H9 (cell line): ENCODE data around the gene KRTAP4-2. TPM values are rescaled to one million over a fixed set of nuclear protein-coding genes. Genes with fewer than 3 reads are reported as not detected.

Experiments
- DNase-seq: peaks from one replicate; pipeline ENCODE4 v3.0.0-alpha.2; 2017
- H2AFZ ChIP-seq: one replicate; pipeline ENCODE4 v1.6.1; 2013; ENCODE audit warnings: mild to moderate bottlenecking, low read length, control low read depth, moderate library complexity
- H2AK5ac ChIP-seq: 2 replicates; pipeline ENCODE4 v1.6.1; 2013; ENCODE audit warnings: low read length, control low read depth, mixed read lengths; ENCODE audit not compliant: insufficient read length
- H2BK120ac ChIP-seq: one replicate; pipeline ENCODE4 v1.6.1; 2013; ENCODE audit warnings: low read depth, mild to moderate bottlenecking, low read length, control low read depth, inconsistent platforms; ENCODE audit not compliant: poor library complexity, severe bottlenecking
- H2BK12ac ChIP-seq: 2 replicates; pipeline ENCODE4 v1.6.1; 2013; ENCODE audit warnings: low read length, control low read depth, mixed read lengths, low read depth; ENCODE audit not compliant: insufficient read length
- H2BK15ac ChIP-seq: 2 replicates; pipeline ENCODE4 v1.6.1; 2013; ENCODE audit warnings: low read depth, low read length, control low read depth
- H2BK20ac ChIP-seq: one replicate; pipeline ENCODE4 v1.6.1; 2013; ENCODE audit warnings: low read depth, mild to moderate bottlenecking, low read length, control low read depth, inconsistent platforms; ENCODE audit not compliant: poor library complexity, severe bottlenecking
- H2BK5ac ChIP-seq: 2 replicates; pipeline ENCODE4 v1.6.1; 2013; ENCODE audit warnings: low read length, control low read depth, mixed read lengths; ENCODE audit not compliant: insufficient read length
- H3K14ac ChIP-seq: 2 replicates; pipeline ENCODE4 v1.6.1; 2013; ENCODE audit warnings: low read length, control low read depth; ENCODE audit not compliant: insufficient read depth
- H3K18ac ChIP-seq: 2 replicates; pipeline ENCODE4 v1.6.1; 2013; ENCODE audit warnings: low read depth, mild to moderate bottlenecking, mixed read lengths, low read length, control low read depth; ENCODE audit not compliant: insufficient read length
- H3K23ac ChIP-seq: 2 replicates; pipeline ENCODE4 v1.6.1; 2013; ENCODE audit warnings: low read length, control low read depth, mixed read lengths, low read depth; ENCODE audit not compliant: insufficient read length
- H3K23me2 ChIP-seq: 2 replicates; pipeline ENCODE4 v1.6.1; 2013; ENCODE audit warnings: low read depth, mild to moderate bottlenecking, mixed read lengths, low read length, control low read depth; ENCODE audit not compliant: insufficient read length, poor library complexity, severe bottlenecking
- H3K27ac ChIP-seq: 2 replicates; pipeline ENCODE4 v1.5.1; 2013; ENCODE audit warnings: low read length, control low read depth, mixed read lengths, low read depth; ENCODE audit not compliant: insufficient read length
- H3K27me3 ChIP-seq: 2 replicates; pipeline ENCODE4 v1.6.1; 2013; ENCODE audit warnings: low read length, control low read depth, inconsistent platforms; ENCODE audit not compliant: insufficient read depth
- H3K4ac ChIP-seq: 2 replicates; pipeline ENCODE4 v1.6.1; 2013; ENCODE audit warnings: low read depth, mild to moderate bottlenecking, control low read depth, inconsistent platforms, low read length, moderate library complexity
- H3K4me1 ChIP-seq: 2 replicates; pipeline ENCODE4 v1.6.1; 2013; ENCODE audit warnings: low read length, control low read depth, inconsistent platforms; ENCODE audit not compliant: insufficient read depth
- H3K4me2 ChIP-seq: 2 replicates; pipeline ENCODE4 v1.6.1; 2013; ENCODE audit warnings: low read length, control low read depth, mixed read lengths; ENCODE audit not compliant: insufficient read length, insufficient read depth
- H3K56ac ChIP-seq: 2 replicates; pipeline ENCODE4 v1.6.1; 2013; ENCODE audit warnings: low read depth, mild to moderate bottlenecking, mixed read lengths, low read length, control low read depth; ENCODE audit not compliant: insufficient read length
- H3K79me1 ChIP-seq: 2 replicates; pipeline ENCODE4 v1.6.1; 2013; ENCODE audit warnings: low read depth, mild to moderate bottlenecking, moderate library complexity, low read length, control low read depth, inconsistent platforms; ENCODE audit not compliant: insufficient read depth, poor library complexity, severe bottlenecking
- H3K79me2 ChIP-seq: 2 replicates; pipeline ENCODE4 v1.6.1; 2013; ENCODE audit warnings: low read length, control low read depth, inconsistent platforms; ENCODE audit not compliant: insufficient read depth
- H3K9ac ChIP-seq: 2 replicates; pipeline ENCODE4 v1.6.1; 2013; ENCODE audit warnings: low read length, control low read depth, mixed read lengths; ENCODE audit not compliant: insufficient read length; ENCODE audit errors: extremely low read depth
- H3K9me3 ChIP-seq: one replicate; pipeline ENCODE4 v1.6.1; 2013; ENCODE audit warnings: low read depth, low read length, inconsistent platforms; ENCODE audit not compliant: control insufficient read depth
- H3T11ph ChIP-seq: one replicate; pipeline ENCODE4 v1.6.1; 2013; ENCODE audit warnings: mild to moderate bottlenecking, low read length, control low read depth, inconsistent platforms
- H4K20me1 ChIP-seq: one replicate; pipeline ENCODE4 v1.6.1; 2013; ENCODE audit not compliant: control insufficient read depth, insufficient read length, insufficient read depth
- H4K5ac ChIP-seq: 2 replicates; pipeline ENCODE4 v1.6.1; 2013; ENCODE audit warnings: low read depth, mild to moderate bottlenecking, mixed read lengths, low read length, control low read depth; ENCODE audit not compliant: insufficient read length
- H4K8ac ChIP-seq: replicated peaks from 2 replicates; pipeline ENCODE4 v1.6.1; 2013; ENCODE audit warnings: low read length, control low read depth, mixed read lengths, low read depth; ENCODE audit not compliant: insufficient read length
- H4K91ac ChIP-seq: 2 replicates; pipeline ENCODE4 v1.6.1; 2013; ENCODE audit warnings: low read depth, mild to moderate bottlenecking, moderate library complexity, mixed read lengths, low read length, control low read depth; ENCODE audit not compliant: insufficient read length
- H3K27ac Mint-ChIP-seq, 3 experiments: 2 replicates in 2 of 3; 3 replicates in 1 of 3; pipeline ENCODE4 v1.8.0; 2020 to 2021; ENCODE audit warnings: mixed read lengths in 3 of 3, mild to moderate bottlenecking in 1 of 3, moderate library complexity in 1 of 3
- H3K27me3 Mint-ChIP-seq: 2 replicates; pipeline ENCODE4 v1.8.0; 2021; ENCODE audit warnings: low read depth, mild to moderate bottlenecking, moderate library complexity, mixed read lengths
- H3K36me3 Mint-ChIP-seq, 3 experiments: 2 replicates in 2 of 3; 3 replicates in 1 of 3; pipeline ENCODE4 v1.8.0; 2020 to 2021; ENCODE audit warnings: low read depth in 3 of 3, mixed read lengths in 3 of 3; ENCODE audit not compliant: insufficient read depth in 1 of 3
- H3K4me1 Mint-ChIP-seq, 2 experiments: 2 replicates each; pipeline ENCODE4 v1.8.0; 2020; ENCODE audit warnings: mixed read lengths in 2 of 2
- H3K4me3 Mint-ChIP-seq, 2 experiments: 2 replicates in 1 of 2; 3 replicates in 1 of 2; pipeline ENCODE4 v1.8.0; 2020 to 2021; ENCODE audit warnings: mild to moderate bottlenecking in 2 of 2, mixed read lengths in 2 of 2, moderate library complexity in 1 of 2
- H3K9me3 Mint-ChIP-seq, 2 experiments: 2 replicates in 1 of 2; 3 replicates in 1 of 2; pipeline ENCODE4 v1.8.0; 2020; ENCODE audit warnings: mild to moderate bottlenecking in 2 of 2, mixed read lengths in 2 of 2, moderate library complexity in 1 of 2
- CTCF ChIP-seq: fragments of 200-600 bp; sonication (generic); conservative IDR thresholded peaks from 3 replicates; pipeline ENCODE4 v1.8.0; 2021; ENCODE audit warnings: antibody characterized with exemption, mild to moderate bottlenecking
- WGBS: extraction: QIAGEN DNeasy Blood & Tissue Kit; methylation state at CpG from one replicate; pipeline ENCODE4 v1.1.7; 2013; ENCODE audit warnings: missing lambda C conversion rate, low lambda C conversion rate, mixed read lengths; ENCODE audit not compliant: insufficient read length; ENCODE audit errors: extremely low coverage; 5-methylcytosine and 5-hydroxymethylcytosine counted together
- total RNA-seq: library from RNA; stranded (reverse); gene quantifications from 2 replicates; pipeline ENCODE4 v1.2.1, GENCODE V29; 2021

KRTAP4-2 gene
- total RNA-seq, 1 experiment from 2014 or later = not detected

- no peaks in the 10 kb centered on the region for H4K20me1 ChIP-seq
- H3K27me3 ChIP-seq = no peaks in the 10 kb centered on the region
- H2BK15ac ChIP-seq = no peak within 1 kb of the TSS
- no peak within 1 kb of the TSS for H2AK5ac ChIP-seq
- H4K8ac ChIP-seq = no peak within 1 kb of the TSS
- no peak within 1 kb of the TSS for H2BK120ac ChIP-seq
- no peak within 1 kb of the TSS for H3K4ac ChIP-seq
- no peak within 1 kb of the TSS for H3K9ac ChIP-seq
- no peak within 1 kb of the TSS for H2BK20ac ChIP-seq
- H2AFZ ChIP-seq = no peak within 1 kb of the TSS
- no peak within 1 kb of the TSS for H2BK12ac ChIP-seq
- H3K18ac ChIP-seq = no peak within 1 kb of the TSS
- no peak for TF ChIP-seq CTCF
- no peak within 1 kb of the TSS for H3K4me2 ChIP-seq
- no peak within 1 kb of the TSS for H4K91ac ChIP-seq
- no peak within 1 kb of the TSS for H2BK5ac ChIP-seq
- no peaks in the 10 kb centered on the region for H3K4me1 ChIP-seq
- H3T11ph ChIP-seq = no peak within 1 kb of the TSS
- Mint-ChIP-seq H3K27ac (no peak within 1 kb of the TSS; a peak in 1 of 7 replicates), H3K9me3 (no peaks in the 10 kb centered on the region; a peak in 1 of 5 replicates), H3K27me3 (no peaks in the 10 kb centered on the region; the same call in 1 of the 2 replicates), H3K4me3 (no peak within 1 kb of the TSS), H3K36me3 (no peaks in the 10 kb centered on the region), H3K4me1 (no peaks in the 10 kb centered on the region)
- no peaks in the 10 kb centered on the region for H3K79me2 ChIP-seq
- H3K23ac ChIP-seq = no peak within 1 kb of the TSS
- H3K27ac ChIP-seq = no peak within 1 kb of the TSS
- no peak within 1 kb of the TSS for H3K14ac ChIP-seq
- DNase-seq = no peak
- H3K79me1 ChIP-seq = no peaks in the 10 kb centered on the region
- no peak within 1 kb of the TSS for H3K56ac ChIP-seq
- no peak within 1 kb of the TSS for H4K5ac ChIP-seq
- no peaks in the 10 kb centered on the region for H3K9me3 ChIP-seq
- WGBS = no CpG with 5 or more reads among the region's 1 CpG
- no peaks in the 10 kb centered on the region for H3K23me2 ChIP-seq
Measured at GRCh38 chr17:41168121-41168520, 9.9 kb downstream of the KRTAP4-2 start, which contains the start of gene KRTAP4-3. Gene KRTAP4-3, minus strand, starts transcription at chr17:41168221. Its CDS starts 49 bp downstream, at chr17:41168172.
